HepG2 (cell line): Measurements from ENCODE around the gene ABHD13. TPM values are rescaled to one million over a fixed set of nuclear protein-coding genes. Genes with fewer than 3 reads are reported as not detected.

Source experiments
- ATAC-seq: fragments of 200-7000 bp; cut with Tn5 transposase; 3 replicates; pipeline ENCODE4 v1.9.1; 2020; ENCODE audit warnings: mild to moderate bottlenecking, moderate library complexity
- BruUV-seq: library from RNA; stranded (reverse); fragments of 400-500 nt; replicated peaks from 2 replicates; lab custom pipeline; 2021; lab: Mats Ljungman, UMichigan
- CTCF ChIA-PET: fragments of 300-600 bp; formaldehyde crosslinking; extraction: SDS; loops from one replicate; lab custom pipeline; 2021; ENCODE audit warnings: low total read pairs, inconsistent platforms, low intra/inter-chr PET ratio; lab: Yijun Ruan, JAX
- POLR2A ChIA-PET: fragments of 350-600 bp; sonication (Branson Sonifier 250); formaldehyde crosslinking; loops from one replicate; lab custom pipeline; 2020; ENCODE audit warnings: antibody characterized with exemption, inconsistent platforms; lab: Yijun Ruan, JAX
- DNase-seq: peaks from one replicate; pipeline ENCODE4 v3.0.0-alpha.2; 2015; ENCODE audit warnings: low spot score
- FAIRE-seq: peaks from 3 replicates; lab custom pipeline; 2011; peaks lifted over from hg19 to GRCh38; lab: Jason Lieb, UNC
- H2AFZ ChIP-seq: one replicate; pipeline ENCODE4 v1.6.1; 2011; ENCODE audit warnings: low read length, inconsistent platforms
- H3K27ac ChIP-seq: fragments of 300-600 bp; 3 replicates; pipeline ENCODE4 v1.8.0; 2011; ENCODE audit warnings: mixed run types, mild to moderate bottlenecking, mixed read lengths, low read length, inconsistent platforms; ENCODE audit not compliant: insufficient read depth; ENCODE audit errors: extremely low read length
- H3K27me3 ChIP-seq, 2 experiments: fragments of 200-600 bp in 1 of 2; 2 replicates in 1 of 2; 3 replicates in 1 of 2; pipeline versions ENCODE4 v1.6.0 to v1.8.0; 2011; ENCODE audit warnings: low read length in 2 of 2, mild to moderate bottlenecking in 2 of 2, moderate library complexity in 2 of 2, inconsistent platforms in 1 of 2; ENCODE audit not compliant: insufficient read depth in 2 of 2, control insufficient read depth in 1 of 2
- H3K36me3 ChIP-seq, 2 experiments: fragments of 200-600 bp in 1 of 2; replicated peaks in 1 of 2; 2 replicates in 1 of 2; 3 replicates in 1 of 2; pipeline versions ENCODE4 v1.5.1 to v1.8.0; 2011; ENCODE audit warnings: low read length in 2 of 2, inconsistent platforms in 1 of 2; ENCODE audit not compliant: insufficient read depth in 2 of 2, control insufficient read depth in 1 of 2
- H3K4me1 ChIP-seq: 2 replicates; pipeline ENCODE4 v1.5.1; 2012; ENCODE audit warnings: low read length, inconsistent platforms; ENCODE audit not compliant: insufficient read depth
- H3K4me2 ChIP-seq: 2 replicates; pipeline ENCODE4 v1.6.0; 2011; ENCODE audit warnings: low read depth, low read length, inconsistent platforms
- H3K4me3 ChIP-seq, 3 experiments: fragments of 200-600 bp in 1 of 3; sonication (generic), shearing (Covaris generic) in 1 of 3; replicated peaks in 1 of 3; 2 replicates each; pipeline ENCODE4 v1.5.1; 2011 to 2016; ENCODE audit warnings: low read length in 3 of 3, inconsistent platforms in 2 of 3, low read depth in 2 of 3, mild to moderate bottlenecking in 2 of 3, control low read depth in 1 of 3, mixed read lengths in 1 of 3; ENCODE audit not compliant: insufficient read depth in 1 of 3
- H3K79me2 ChIP-seq: one replicate; pipeline ENCODE4 v1.6.1; 2011; ENCODE audit warnings: low read length, inconsistent platforms; ENCODE audit not compliant: insufficient read depth
- H3K9ac ChIP-seq: 2 replicates; pipeline ENCODE4 v1.6.0; 2011; ENCODE audit warnings: mild to moderate bottlenecking, low read depth, low read length, inconsistent platforms; ENCODE audit not compliant: insufficient read depth
- H3K9me3 ChIP-seq: 2 replicates; pipeline ENCODE4 v1.5.1; 2012; ENCODE audit warnings: mild to moderate bottlenecking, low read length
- H4K20me1 ChIP-seq: 2 replicates; pipeline ENCODE4 v1.6.0; 2011; ENCODE audit warnings: inconsistent platforms, mild to moderate bottlenecking, low read length, moderate library complexity; ENCODE audit not compliant: insufficient read depth
- AHDC1 ChIP-seq: sonication (generic); formaldehyde crosslinking; IDR thresholded peaks from 2 replicates; pipeline ENCODE4 v1.5.1; 2020; ENCODE audit warnings: mild to moderate bottlenecking, missing genetic modification reagents, borderline replicate concordance
- FOXK2 ChIP-seq: fragments of 450-650 bp; IDR thresholded peaks from 2 replicates; pipeline ENCODE4 v1.6.1; 2016
- GPBP1L1 ChIP-seq: sonication (generic); formaldehyde crosslinking; IDR thresholded peaks from 2 replicates; pipeline ENCODE4 v1.5.0; 2020; ENCODE audit warnings: mild to moderate bottlenecking, missing genetic modification reagents
- MIER3 ChIP-seq: IDR thresholded peaks from 2 replicates; pipeline ENCODE4 v1.6.1; 2016; ENCODE audit warnings: missing compliant biosample characterization, borderline replicate concordance
- MNT ChIP-seq: fragments of 450-650 bp; IDR thresholded peaks from 2 replicates; pipeline ENCODE4 v1.6.1; 2016
- MXD1 ChIP-seq: sonication (generic); formaldehyde crosslinking; IDR thresholded peaks from 2 replicates; pipeline ENCODE4 v1.4.0; 2020; ENCODE audit warnings: mild to moderate bottlenecking, missing genetic modification reagents
- MYPOP ChIP-seq: sonication (generic); formaldehyde crosslinking; IDR thresholded peaks from 2 replicates; pipeline ENCODE4 v1.8.1; 2023; ENCODE audit warnings: mild to moderate bottlenecking, moderate library complexity, missing genetic modification reagents
- NRL ChIP-seq: sonication (generic); formaldehyde crosslinking; IDR thresholded peaks from 2 replicates; pipeline ENCODE4 v1.5.0; 2020; ENCODE audit warnings: missing genetic modification reagents, mild to moderate bottlenecking, moderate library complexity, borderline replicate concordance
- PLSCR1 ChIP-seq: sonication (generic); formaldehyde crosslinking; IDR thresholded peaks from 2 replicates; pipeline ENCODE4 v1.5.0; 2020; ENCODE audit warnings: missing genetic modification reagents, mild to moderate bottlenecking, borderline replicate concordance
- POLR2AphosphoS2 ChIP-seq: IDR thresholded peaks from 2 replicates; pipeline ENCODE4 v1.6.1; 2011; ENCODE audit warnings: low read depth, low read length, improper control_type of control experiment
- ZFP1 ChIP-seq: IDR thresholded peaks from 2 replicates; pipeline ENCODE4 v1.6.1; 2016
- ZMYM4 ChIP-seq: sonication (generic); formaldehyde crosslinking; IDR thresholded peaks from 2 replicates; pipeline ENCODE4 v1.8.1; 2023; ENCODE audit warnings: mild to moderate bottlenecking, missing genetic modification reagents
- ZNF234 ChIP-seq: sonication (generic); formaldehyde crosslinking; conservative IDR thresholded peaks from 2 replicates; pipeline ENCODE4 v1.5.1; 2020; ENCODE audit warnings: mild to moderate bottlenecking, missing genetic modification reagents
- ZNF615 ChIP-seq: sonication (generic); formaldehyde crosslinking; IDR thresholded peaks from 2 replicates; pipeline ENCODE4 v1.5.0; 2020; ENCODE audit warnings: mild to moderate bottlenecking, missing genetic modification reagents, borderline replicate concordance
- ZNF768 ChIP-seq: sonication (generic); formaldehyde crosslinking; IDR thresholded peaks from 2 replicates; pipeline ENCODE4 v1.4.0; 2020; ENCODE audit warnings: missing genetic modification reagents
- WGBS: methylation state at CpG from one replicate; pipeline ENCODE4 v1.1.6; 2017; ENCODE audit warnings: low lambda C conversion rate; 5-methylcytosine and 5-hydroxymethylcytosine counted together
- in situ Hi-C: cut with HindIII; loops from 2 replicates; pipeline ENCODE4 v1.10.0; 2017; ENCODE audit warnings: low pct_unique_long_range_greater_than_20kb; ENCODE audit not compliant: extremely low pct_ligation_motif_present
- intact Hi-C: fragments of 100-400 bp; cut with micrococcal nuclease; formaldehyde crosslinking; loops from one replicate; pipeline ENCODE4 v1.10.0; 2022; ENCODE audit not compliant: unreplicated experiment
- polyA plus RNA-seq, 8 experiments: library from polyadenylated mRNA; depleted of rRNA in 3 of 8; stranded (reverse) in 7 of 8; unstranded in 1 of 8; fragments of >200 nt; fragmentation: Illumina TruSeq in 4 of 8; extraction: Trizol in 4 of 8; gene quantifications; 2 replicates each; pipeline versions ENCODE4 v1.2.1 to v1.2.3, GENCODE V29; 2011 to 2016; ENCODE audit warnings: low read depth in 4 of 8, missing spikeins in 1 of 8, mixed read lengths in 1 of 8; ENCODE audit not compliant: insufficient read depth in 1 of 8
- total RNA-seq, 5 experiments: library from RNA; depleted of rRNA; stranded (reverse); fragments of >200 nt; fragmentation: Illumina TruSeq; extraction: Trizol; gene quantifications; 2 replicates each; pipeline ENCODE4 v1.2.3, GENCODE V29; 2016; ENCODE audit warnings: low read depth in 1 of 5

Gene ABHD13
- total and polyA plus RNA-seq, 2 of the 13 experiments (the other 11 are each of a cell fraction or from before 2014, with no cell fraction given), result 4.3 to 6.2 TPM

GRCh38 chr13:108281901-108282300 lies 63.7 kb downstream of the ABHD13 start:
- POLR2A ChIA-PET, result no interaction called here
- H3K4me2 ChIP-seq, result no peak overlapping the region
- H3K9me3 ChIP-seq, result no peaks in the 10 kb centered on the region
- no TSS peak for BruUV-seq
- no peak overlapping the region for H3K27ac ChIP-seq
- DNase-seq (no peak), ATAC-seq (no peak), FAIRE-seq (no peak)
- H3K36me3 ChIP-seq, result no peaks in the 10 kb centered on the region
- intact Hi-C loops, result no loop called here
- in situ Hi-C loops, result no loop called here
- no peak overlapping the region for H2AFZ ChIP-seq
- CTCF ChIA-PET, result no interaction called here
- no peak overlapping the region for H3K9ac ChIP-seq
- no peak overlapping the region for H3K4me3 ChIP-seq
- no peaks in the 10 kb centered on the region for H4K20me1 ChIP-seq
- H3K27me3 ChIP-seq, result no peaks in the 10 kb centered on the region; a peak in 1 of 5 replicates
- WGBS, result 4% methylated on average over 4 of the region's 4 CpGs
- H3K79me2 ChIP-seq, result no peaks in the 10 kb centered on the region
- no peaks in the 10 kb centered on the region for H3K4me1 ChIP-seq
- no peak for TF ChIP-seq FOXK2
- no peak for TF ChIP-seq ZNF615 (CRISPR knock-in tag)
- no peak for TF ChIP-seq MXD1 (CRISPR knock-in tag)
- no peak for TF ChIP-seq PLSCR1
- TF ChIP-seq MYPOP, result no peak
- no peak for TF ChIP-seq ZNF768
- no peak for TF ChIP-seq POLR2AphosphoS2
- no peak for TF ChIP-seq MNT
- TF ChIP-seq MIER3, result no peak
- no peak for TF ChIP-seq AHDC1 (CRISPR knock-in tag)
- TF ChIP-seq GPBP1L1 (CRISPR knock-in tag), result no peak
- TF ChIP-seq ZNF234, result no peak
- no peak for TF ChIP-seq ZFP1 (CRISPR knock-in tag)
- no peak for TF ChIP-seq NRL
- TF ChIP-seq ZMYM4 (CRISPR knock-in tag), result no peak
